ENCODE measurements around the gene PAX2.

GRCh38 chr10:100749059-100749308, 3.6 kb downstream of the PAX2 start:
- TF ChIP-seq CTCF (IDR thresholded peaks at IDR 0.05) (no peak), POLR2A (IDR thresholded peaks at IDR 0.05) (no peak)

All from esophagus squamous epithelium (tissue), 4 donors.